Pons (tissue), 1 donor: ENCODE data around the gene PRKAR1B.

Experiments used
- DNase-seq: peaks from one replicate; pipeline ENCODE4 v3.0.0-alpha.2; 2016; ENCODE audit warnings: low spot score

The PRKAR1B gene

GRCh38 chr7:691361-692045 lies 35.6 kb downstream of the PRKAR1B start:
- no peak for DNase-seq

GRCh38 chr7:690478-691360 lies 36.4 kb downstream of the PRKAR1B start:
- DNase-seq: no peak

- DNase-seq: no peak
Observed at GRCh38 chr7:685540-685939, 41.5 kb downstream of the PRKAR1B start.

GRCh38 chr7:684416-684815 lies 42.7 kb downstream of the PRKAR1B start:
- DNase-seq: no peak

- no peak for DNase-seq
Observed at GRCh38 chr7:683526-684205, 43.4 kb downstream of the PRKAR1B start.

- no peak for DNase-seq
Observed at GRCh38 chr7:682810-683209, 44.3 kb downstream of the PRKAR1B start.

GRCh38 chr7:681551-682307 lies 45.4 kb downstream of the PRKAR1B start:
- no peak for DNase-seq

GRCh38 chr7:680411-681127 lies 46.5 kb downstream of the PRKAR1B start:
- no peak for DNase-seq

- DNase-seq: no peak
Observed at GRCh38 chr7:676972-677385, 50.1 kb downstream of the PRKAR1B start.

- no peak for DNase-seq
Observed at GRCh38 chr7:676246-676971, 50.7 kb downstream of the PRKAR1B start.

GRCh38 chr7:674454-675410 lies 52.3 kb downstream of the PRKAR1B start:
- no peak for DNase-seq

GRCh38 chr7:673681-674453 lies 53.2 kb downstream of the PRKAR1B start:
- no peak for DNase-seq

GRCh38 chr7:672891-673290 lies 54.2 kb downstream of the PRKAR1B start:
- no peak for DNase-seq

- no peak for DNase-seq
Observed at GRCh38 chr7:671415-672042, 55.6 kb downstream of the PRKAR1B start.

GRCh38 chr7:670501-671390 lies 56.3 kb downstream of the PRKAR1B start:
- DNase-seq: no peak

GRCh38 chr7:668958-669357 lies 58.1 kb downstream of the PRKAR1B start:
- no peak for DNase-seq
